HG02798 (cell line): ENCODE measurements around the gene SLCO4A1.
"Not testable (repeated sequence)": the region's sequence is repeated elsewhere in the genome, so short reads cannot be mapped to it uniquely, and the experiment has no call there.

Experiments
- ATAC-seq: cut with Tn5 transposase; IDR thresholded peaks from one replicate; pipeline ENCODE4 v1.9.1; 2021; ENCODE audit warnings: mild to moderate bottlenecking; ENCODE audit not compliant: unreplicated experiment, poor library complexity

The SLCO4A1 gene

DNA sequence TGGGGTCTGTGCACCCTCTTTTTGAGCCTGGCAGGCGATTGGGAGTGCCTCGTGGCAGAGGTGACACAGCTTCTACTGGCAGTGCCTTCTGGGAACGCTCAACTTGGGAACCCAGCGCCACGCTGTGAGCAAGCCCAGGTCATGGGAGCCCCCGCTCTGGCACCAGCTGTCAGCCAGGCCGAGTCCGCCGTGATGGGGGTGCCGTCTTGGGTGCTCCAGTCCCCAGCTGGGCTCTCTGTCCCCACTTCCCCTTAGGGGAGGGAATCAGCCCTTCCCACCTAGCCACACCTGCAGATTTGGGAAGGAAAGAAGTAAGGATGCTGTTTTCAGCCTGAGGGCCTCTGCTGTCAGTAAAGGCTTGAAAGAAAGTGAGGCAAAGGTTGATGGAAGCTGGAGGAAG lies 35.4 kb downstream of the SLCO4A1 start:
- no peak for ATAC-seq

DNA sequence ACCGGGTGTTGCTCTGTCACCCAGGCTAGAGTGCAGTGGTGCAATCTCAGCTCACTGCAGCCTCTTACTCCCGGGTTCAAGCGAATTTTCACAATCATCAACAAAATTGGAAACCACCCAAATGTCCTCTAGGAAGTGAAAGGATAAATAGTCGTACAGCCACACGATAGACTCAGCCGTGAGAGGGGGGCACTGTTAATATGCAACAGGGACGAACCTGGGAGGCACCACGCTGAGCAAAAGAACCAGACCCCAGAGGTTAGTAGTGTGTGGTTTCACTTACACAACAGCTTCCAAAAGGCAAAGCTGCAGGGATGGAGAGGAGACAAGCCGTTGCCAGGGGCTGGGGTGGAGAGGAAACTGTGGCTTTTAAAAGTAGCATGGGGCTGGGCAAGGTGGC lies 36.2 kb downstream of the SLCO4A1 start:
- no peak for ATAC-seq

DNA sequence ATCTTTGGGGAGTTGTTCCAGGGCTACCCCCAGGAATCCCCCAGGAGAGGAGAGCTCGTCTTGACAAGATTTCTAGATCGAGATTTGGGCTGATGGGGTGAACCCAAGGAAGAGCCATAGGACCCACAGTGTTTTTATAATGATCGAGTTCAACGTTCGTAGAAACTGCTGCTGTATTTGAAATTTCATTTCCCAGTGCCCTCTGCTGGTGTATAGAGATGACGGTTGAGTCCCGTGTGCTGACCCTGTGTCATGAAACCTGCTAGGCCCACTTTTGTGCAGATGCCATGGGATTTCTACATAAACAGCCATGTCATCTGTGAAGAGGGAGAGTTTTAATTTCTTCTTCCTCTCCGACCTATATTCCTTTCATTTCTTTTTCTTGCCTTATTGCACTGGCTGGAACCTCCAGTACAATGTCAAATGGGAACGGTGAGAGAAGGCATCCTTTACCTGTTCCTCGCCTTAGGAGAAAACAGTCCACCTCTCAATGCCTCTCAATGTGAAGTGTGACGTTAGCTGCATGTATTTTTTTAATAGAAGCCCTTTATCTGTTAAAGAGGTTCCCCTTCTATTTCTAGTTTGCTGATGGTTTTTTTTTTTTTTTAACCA lies 37.8 kb downstream of the SLCO4A1 start:
- ATAC-seq, result no peak

DNA sequence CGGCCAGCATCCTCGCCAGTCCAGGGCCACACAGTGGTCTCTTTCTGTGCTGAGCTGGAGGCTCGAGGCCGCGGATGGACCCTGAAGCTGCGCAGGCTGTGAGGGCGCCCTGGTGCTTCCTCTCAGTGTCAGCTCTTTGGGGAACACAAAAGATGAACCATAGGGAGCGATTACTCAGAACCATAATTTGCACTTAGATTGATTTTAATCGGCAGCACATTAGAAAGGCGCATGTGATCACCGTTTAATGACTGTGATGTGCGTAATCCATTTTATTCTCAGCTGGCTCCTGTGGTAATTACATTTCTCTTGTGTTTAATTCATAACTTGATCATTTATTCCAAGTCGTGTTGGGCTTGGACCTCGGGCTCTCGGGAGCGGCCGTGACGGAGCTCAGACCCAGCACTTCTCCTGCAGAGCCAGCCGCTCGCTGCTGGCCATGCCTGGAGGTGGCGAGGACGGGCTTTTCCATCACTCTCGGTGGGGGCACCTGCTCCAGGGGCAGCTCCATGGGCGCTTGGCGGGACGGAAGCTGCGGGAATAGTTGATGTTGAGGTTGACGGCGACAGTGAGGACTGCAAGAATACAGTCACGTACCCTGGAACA lies 40.7 kb downstream of the SLCO4A1 start:
- no peak for ATAC-seq

DNA sequence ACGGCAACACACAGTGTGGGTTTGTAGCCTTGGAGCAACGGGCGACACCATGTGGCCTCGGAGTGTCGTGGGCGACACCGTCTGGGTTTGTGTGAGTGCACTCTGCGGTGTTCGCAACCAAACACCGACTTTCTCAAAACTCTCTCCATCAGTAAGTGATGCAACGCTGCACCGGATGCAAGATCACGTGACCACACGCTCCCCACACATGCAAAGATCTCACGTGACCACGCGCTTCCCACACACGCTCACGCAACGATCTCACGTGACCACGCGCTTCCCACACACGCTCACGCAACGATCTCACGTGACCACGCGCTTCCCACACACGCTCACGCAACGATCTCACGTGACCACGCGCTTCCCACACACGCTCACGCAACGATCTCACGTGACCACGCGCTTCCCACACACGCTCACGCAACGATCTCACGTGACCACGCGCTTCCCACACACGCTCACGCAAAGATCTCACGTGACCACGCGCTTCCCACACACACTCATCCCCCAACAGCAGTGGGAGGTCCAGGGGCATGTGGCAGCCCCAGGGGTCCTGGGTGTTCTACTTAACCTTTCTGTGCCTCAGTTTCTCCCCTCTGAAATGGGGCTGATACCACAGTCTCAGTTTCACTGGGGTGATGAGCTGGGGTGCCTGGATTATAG lies 41.5 kb downstream of the SLCO4A1 start:
- not testable (repeated sequence) for ATAC-seq

DNA sequence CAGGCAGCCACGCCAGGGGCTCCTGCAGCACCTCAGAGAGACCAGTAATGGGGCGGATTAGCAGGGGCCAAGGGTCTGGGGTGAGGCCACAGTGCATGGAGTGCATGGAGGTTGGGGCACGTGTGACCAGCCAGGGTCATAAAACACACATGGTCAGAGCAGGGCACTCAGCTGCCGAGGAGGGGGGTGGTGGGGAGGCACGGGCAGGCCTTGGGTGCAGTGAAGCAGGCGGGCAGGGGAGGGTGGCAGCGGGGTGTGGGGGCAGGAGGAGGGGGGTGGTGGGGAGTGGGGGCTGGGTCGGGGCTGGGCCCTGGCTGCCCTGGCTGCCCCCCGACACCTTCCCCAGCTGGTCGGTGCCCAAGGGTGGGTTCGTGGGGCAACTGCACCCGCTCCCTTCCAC lies 42.7 kb downstream of the SLCO4A1 start:
- ATAC-seq, result no peak

DNA sequence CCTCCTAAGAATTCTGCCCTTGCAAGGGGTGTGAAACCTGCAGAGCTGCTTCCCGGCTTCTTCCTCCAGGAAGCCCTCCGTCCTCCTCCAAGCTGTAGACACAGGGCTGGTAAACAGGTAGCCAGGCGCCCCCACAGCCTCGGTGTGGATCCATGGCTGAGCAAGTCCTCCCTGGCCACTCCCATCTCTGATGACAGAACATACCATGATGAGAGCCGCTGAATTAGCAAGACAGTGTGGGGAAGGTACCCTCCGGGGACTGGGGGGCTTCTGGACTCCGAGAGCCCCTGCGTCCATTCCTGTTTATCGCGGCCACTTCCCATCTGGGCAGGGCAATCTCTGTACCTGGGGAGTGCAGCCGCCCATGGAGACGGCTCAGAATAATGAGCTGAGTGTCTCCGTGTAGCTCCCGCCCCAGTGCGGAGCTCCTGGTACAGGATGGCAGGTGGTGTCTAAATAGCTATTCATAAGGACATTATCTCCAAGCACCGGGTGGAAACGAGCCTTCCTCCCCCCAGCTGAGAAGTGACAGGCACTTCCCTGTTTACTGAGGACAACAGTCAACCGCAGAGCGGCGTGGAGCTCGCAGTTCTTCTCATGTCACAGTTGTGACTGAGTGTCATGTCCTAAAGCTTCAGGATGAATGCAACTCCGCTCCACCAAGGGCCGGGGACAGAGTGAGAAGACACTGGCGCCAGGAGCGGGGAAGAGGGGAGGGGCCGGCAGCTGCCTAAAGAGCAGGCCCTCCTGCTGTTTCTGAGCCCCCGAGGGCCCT lies 43.7 kb downstream of the SLCO4A1 start:
- ATAC-seq, result no peak

DNA sequence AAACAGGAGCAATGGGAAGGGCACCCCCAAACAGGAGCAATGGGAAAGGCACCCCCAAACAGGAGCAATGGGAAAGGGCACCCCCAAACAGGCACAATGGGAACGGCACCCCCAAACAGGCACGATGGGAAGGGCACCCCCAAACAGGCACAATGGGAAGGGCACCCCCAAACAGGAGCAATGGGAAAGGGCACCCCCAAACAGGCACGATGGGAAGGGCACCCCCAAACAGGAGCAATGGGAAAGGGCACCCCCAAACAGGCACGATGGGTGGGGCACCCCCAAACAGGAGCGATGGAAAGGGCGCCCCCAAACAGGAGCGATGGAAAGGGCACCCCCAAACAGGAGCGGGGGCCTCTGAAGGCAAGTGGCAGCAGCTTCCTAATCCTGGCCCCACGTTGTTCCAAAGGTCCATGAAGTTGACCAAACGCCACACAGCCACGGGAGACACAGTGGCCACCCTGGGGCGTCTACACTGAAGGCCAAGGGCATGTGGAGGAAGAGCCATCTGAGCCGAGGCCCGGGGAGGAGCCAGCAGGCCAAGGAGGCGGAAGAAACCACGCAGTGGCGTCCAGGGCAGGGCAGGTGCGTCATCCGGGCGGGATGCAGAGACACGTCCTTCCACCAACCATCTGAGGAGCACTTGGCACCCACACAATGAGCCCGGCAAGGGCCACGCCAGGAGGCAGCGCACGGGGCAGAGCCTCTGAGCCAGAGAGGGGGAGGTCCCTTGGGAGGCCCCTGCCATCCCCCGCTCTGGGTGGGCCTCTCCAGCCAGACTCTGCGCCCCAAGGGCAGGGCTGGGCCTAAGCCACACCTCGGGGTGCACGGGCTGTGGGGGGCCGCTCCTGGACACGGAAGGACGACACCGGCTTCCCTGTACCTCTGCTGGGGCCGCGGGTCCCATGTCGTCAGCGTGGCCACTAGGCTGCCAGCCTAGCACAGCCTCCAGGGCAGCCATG lies 44.8 kb downstream of the SLCO4A1 start:
- ATAC-seq, result no peak

DNA sequence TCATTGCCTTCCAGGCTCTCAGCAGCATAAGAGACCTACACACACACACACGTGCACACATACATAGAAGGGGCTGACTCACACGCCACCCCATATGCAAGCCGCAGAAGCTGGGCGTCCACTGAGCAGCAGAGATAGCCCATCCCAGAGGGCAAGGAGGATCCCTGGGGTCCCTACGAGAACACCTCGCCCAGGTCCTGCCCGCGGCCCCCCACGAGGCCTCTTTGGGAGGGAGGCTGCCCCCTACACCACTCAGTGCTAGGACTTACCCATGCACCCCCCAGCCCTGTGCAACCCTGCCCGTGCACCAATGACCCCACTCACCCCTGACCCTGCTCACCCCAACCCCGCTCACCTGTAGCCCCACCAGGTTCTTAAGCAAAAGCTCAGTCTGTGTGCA lies 45.8 kb downstream of the SLCO4A1 start:
- ATAC-seq, result no peak

DNA sequence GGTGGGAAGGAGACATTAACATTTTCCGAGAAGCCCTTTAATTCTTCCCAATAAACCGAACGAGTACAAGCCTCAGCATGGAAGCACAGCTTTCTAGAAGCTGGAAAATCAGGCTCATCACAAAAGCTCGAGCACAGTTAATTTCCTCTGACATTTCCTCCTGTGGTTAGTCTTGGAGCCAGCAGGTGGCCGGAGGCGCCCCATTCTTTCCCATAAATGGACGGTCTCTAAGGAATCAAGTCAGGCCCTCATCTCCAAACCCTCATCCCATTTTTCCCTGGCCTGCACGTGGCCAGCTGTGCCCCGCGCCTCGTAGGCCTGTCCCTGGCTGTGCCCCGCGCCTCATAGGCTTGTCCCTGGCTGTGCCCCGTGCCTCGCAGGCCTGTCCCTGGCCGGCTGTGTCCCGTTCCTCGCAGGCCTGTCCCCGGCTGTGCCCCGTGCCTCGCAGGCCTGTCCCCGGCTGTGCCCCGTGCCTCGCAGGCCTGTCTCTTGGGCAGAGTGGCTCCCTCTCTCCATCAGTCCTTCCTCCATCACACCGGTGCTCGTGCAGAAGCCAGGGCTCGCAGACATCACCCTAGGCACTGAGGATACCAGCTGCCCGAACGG lies 46.7 kb downstream of the SLCO4A1 start:
- no peak for ATAC-seq

DNA sequence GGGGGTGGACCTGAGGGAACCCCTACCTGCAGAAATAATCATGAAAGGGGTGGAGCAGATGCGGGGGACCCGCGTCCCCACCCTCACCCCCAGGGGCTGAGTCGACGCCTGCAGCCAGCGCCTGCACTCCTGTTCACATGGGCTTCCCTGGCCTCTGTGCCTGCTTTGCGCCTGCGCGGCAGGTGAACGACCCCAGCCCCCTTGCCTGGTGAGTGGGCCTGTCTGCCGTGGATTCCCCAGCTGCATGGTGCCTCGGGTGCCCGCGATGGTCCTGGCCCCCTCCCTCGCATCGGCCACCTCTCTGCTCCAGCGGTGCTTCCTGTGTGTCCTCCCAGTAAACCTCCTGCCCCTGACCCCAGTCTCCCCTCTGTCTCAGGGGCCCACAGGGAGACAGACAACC lies 47.6 kb downstream of the SLCO4A1 start:
- ATAC-seq, result no peak

DNA sequence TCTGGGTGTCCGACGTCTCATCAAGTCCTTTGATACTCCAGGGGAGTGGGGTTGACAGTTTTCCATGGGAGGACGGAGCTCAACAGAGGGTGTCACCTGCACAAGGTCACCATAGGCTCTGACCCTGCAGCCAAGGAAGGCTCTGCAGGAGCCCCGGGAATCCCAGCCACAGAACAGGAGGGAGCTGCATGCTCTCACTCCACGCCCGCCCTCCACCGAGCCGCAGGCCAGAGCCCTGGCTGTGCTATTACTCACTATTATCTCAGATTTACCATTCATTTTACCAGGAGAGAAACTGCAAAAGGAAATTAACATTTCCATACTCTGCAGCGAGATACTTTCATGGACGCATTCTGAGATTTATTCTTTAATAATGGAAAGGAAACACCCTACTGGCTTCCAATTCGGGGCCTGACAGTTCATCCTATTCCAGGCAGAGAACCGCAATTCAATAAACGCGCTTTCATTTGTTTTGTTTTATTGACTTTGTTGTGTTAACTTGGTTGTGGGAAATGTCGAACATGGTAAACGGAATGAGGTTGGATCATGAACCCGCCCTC lies 48.0 kb downstream of the SLCO4A1 start:
- no peak for ATAC-seq

DNA sequence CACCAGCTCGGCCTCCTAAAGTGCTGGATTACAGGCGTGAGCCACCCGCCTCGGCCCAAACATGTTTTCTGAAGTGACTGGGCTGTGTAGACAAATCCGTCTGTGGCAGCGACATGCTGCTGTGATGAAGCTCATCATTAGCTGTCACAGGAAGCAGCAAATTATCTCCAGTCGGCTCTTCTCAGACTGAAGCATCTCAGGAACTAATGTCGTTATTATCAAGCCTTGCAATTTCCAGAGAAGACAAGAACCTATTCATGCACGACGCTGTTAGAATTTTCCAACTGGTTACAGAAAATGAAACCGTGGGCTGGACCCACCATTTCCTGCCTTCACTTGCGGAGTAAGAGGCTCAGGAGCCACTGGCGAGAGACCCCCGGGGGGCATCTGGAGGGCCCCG lies 49.2 kb downstream of the SLCO4A1 start:
- no peak for ATAC-seq

DNA sequence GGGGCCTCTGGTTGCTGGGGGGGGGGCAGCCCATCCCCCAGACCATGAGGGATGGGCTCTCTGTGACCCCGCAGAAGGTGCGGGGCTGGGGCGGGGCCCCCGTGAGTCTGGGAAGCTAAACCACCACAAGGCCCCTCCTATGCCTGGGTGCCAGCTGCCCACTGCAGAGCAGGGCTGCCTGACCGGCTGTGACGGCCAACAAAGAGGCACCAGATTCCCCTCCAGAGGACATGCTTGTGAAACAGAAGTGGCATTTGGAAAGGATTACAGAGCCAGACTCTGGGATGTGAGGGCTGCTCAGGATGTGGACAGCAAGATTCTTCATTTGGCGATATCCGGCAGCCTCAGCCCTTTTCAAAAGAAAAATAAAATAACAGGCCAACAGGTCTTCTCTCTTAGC lies 49.9 kb downstream of the SLCO4A1 start:
- ATAC-seq, result no peak

DNA sequence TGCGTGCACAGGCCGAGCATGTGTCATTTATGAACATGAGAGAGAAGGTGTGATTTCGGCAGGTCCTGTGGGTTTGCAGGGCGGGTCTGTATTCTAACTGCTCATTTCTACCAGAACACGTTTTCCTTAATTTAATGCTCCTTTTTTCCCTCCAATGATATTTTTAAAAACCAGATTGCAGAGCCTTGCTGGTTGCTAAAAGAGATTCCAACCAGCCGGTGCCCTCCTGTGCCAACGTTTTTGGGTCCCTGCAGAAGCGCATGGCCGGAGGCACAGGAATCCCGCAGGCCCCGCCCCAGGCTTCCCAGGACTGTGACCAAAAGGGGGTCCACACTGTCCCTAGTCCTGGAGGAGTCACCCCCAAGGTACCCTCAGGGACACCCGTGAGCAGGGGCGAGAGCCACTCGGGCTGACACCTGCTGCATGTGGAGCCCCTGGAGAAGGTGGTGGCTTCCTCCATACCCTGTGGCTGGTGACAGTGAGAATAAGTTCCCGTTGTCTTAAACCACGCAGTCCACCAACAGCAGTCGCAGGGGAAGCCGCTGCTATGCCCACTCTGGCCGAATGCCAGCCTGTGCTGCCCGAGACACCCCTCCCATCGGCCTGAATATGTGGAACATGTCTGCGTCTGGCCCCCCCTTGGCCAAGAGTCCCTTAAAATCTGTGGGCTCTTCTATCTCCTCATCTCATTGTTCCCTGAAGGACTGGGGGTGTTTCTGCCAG lies 50.7 kb downstream of the SLCO4A1 start:
- ATAC-seq, result no peak

DNA sequence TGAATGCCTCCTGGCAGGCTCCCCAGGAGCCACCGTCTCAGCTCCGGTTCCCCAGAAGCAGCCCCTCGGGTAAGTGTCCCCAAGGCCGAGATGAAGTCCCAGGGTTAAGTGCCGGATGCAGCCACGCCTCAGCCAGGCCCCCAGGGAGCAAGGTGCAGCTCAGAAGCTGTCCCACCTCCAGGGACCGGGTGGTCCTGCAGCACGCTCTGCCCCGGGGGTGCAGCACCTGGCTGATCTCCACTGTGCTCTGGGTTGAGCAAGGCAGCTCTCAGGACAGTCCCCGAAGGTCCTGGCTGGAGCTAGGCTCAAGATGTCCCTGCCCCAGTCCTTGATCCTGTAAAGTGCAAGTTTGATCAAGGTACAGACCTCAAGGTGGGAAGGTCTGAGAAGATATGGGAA lies 51.2 kb downstream of the SLCO4A1 start:
- ATAC-seq, result no peak

DNA sequence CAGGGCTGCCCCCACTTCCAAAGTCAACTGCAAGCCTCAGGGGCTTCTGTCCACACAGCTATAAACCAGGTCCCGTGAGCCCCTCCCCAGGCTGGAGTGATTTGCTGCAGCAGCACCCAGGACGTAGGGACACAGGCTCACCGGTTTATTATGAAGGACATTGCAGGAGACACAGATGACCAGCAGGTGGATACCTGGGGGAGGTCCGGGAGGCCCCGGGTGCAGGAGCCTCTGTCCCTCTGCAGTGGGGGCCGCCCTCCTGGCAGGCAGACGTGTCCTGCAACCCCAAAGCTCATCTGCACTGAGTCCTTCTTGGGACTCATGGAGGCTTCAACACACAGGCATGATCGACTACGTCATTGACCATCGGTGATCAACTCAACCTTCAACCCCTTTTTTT lies 51.8 kb downstream of the SLCO4A1 start:
- ATAC-seq, result no peak

DNA sequence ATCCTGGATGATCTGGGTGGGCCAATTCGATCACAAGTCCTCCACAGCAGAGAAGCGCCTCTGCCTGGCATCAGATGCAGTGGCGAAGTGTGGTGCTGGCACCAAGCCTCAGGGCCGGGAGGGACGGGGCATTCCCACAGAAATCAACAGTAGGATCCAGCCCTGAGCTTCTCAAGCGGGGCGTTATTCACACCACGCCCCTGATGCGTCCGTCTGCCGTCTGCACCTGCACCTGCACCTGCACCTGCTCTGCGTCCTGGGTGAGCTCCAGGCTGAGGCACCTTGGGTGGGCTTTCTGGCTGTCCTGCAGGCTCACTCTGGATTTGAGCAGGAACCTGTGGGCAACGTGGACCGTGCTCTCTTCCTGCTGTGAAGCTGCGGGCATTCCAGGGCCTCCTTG lies 52.6 kb downstream of the SLCO4A1 start:
- no peak for ATAC-seq
